GM12801 (cell line): Measurements from ENCODE around the gene GRID1.

ENCODE experiments used
- TF ChIP-seq, protein P1 (sequence below): IDR thresholded peaks from one replicate; pipeline ENCODE4 v1.5.1; 2011; ENCODE audit warnings: control low read depth; ENCODE audit not compliant: insufficient read length; ENCODE audit errors: extremely low read depth

The GRID1 gene

DNA sequence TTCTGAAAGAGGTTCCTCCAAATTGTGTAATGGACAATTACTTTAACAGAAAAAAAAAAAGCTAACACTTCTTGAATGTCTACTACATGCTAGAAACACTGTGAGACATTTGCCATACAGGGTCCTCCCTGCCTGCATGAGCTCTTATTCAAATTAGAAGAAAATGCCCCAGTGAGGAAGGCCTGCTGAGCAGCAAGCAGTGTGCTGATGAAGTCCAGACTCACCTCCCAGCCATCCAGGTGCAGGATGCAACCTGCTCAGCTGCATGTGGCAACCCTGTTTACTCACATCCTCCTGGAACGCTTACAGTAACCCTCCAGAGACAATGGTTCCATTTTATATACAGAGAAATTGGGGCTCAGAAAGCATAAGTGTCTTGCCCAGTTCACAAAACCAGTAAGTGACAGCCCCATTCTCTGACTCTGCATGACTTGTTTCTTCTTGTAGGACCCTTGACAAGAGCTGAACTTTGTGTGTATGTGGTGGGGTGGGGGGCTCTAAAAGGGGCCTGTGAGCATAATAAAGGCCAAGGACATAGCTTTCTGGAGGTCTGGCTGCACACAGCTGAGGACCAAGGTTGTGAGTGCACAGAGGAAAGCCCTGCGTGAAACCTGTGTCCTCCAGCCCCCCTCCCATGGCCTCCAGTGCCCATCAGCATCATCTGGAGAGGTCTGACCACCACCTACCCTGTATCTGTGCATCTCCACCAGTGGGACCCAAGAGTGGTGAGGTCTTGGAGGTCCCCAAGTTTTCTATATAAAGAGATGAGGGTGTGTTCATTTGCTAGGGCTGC lies 387.8 kb downstream of the GRID1 start:
- TF ChIP-seq, protein P1, sequence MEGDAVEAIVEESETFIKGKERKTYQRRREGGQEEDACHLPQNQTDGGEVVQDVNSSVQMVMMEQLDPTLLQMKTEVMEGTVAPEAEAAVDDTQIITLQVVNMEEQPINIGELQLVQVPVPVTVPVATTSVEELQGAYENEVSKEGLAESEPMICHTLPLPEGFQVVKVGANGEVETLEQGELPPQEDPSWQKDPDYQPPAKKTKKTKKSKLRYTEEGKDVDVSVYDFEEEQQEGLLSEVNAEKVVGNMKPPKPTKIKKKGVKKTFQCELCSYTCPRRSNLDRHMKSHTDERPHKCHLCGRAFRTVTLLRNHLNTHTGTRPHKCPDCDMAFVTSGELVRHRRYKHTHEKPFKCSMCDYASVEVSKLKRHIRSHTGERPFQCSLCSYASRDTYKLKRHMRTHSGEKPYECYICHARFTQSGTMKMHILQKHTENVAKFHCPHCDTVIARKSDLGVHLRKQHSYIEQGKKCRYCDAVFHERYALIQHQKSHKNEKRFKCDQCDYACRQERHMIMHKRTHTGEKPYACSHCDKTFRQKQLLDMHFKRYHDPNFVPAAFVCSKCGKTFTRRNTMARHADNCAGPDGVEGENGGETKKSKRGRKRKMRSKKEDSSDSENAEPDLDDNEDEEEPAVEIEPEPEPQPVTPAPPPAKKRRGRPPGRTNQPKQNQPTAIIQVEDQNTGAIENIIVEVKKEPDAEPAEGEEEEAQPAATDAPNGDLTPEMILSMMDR = no peak

GRCh38 chr10:85977642-85978041 lies 389.0 kb downstream of the GRID1 start:
- TF ChIP-seq, protein P1 = no peak

DNA sequence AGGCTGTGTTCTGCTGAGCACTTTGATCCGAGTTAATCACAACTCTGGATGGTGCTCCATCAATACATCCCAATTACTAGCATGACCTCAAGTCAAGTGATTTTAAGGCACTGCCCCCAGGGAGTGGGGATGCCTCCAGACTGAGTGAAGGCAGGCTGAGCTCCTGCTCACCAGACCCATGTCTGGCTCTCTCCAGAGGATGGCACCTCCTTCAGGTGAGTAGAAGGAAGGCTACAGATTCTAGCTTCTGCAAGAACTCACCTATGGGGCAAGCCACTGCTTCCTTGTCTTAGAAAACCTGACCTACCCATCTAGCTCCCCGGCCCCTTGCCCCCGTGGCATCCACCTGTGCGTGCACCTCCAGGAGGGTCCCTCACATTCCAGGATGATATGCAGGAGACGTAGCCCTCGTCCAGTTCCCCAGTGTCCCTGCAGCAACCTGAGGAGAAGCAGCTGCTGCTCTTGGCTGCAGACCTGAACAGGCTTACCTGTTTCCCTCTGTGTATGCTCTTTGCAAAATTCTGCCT lies 390.3 kb downstream of the GRID1 start:
- TF ChIP-seq, protein P1 = no peak

GRCh38 chr10:85971494-85971893 lies 395.1 kb downstream of the GRID1 start:
- TF ChIP-seq, protein P1 = no peak

- TF ChIP-seq, protein P1 = no peak
Measured at GRCh38 chr10:85967594-85967993, 399.0 kb downstream of the GRID1 start.

- TF ChIP-seq, protein P1 = no peak
Measured at GRCh38 chr10:85961479-85962067, 405.0 kb downstream of the GRID1 start.

DNA sequence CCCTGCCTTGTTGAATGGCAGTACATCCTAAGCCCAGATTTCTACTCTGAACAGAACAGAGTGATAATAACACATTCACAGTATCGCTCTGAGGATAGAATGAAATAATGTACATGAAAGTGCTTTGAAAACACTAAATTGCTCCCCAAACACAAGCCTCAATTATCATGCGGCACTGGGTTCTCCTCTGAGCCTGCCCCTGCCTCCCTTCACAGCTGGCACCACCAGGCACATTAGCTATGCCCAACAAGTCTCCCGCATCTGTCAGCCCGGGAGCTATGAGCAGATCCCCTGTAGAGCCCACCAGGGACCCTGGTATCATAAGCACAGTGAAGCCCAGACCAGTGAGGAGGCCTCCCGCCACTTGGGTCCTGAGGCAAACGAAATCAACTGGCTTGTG lies 405.5 kb downstream of the GRID1 start:
- TF ChIP-seq, protein P1 = no peak
